Stimulated activated effector memory CD8-positive, alpha-beta T cell treated with anti-CD3 and anti-CD28 coated beads, Interleukin-12 subunit alpha, Interleukin-12 subunit beta, amount 100 ng/mL, for 72 hours (primary cell): ENCODE measurements around the gene SLC30A2.

Experiments used
- ATAC-seq: fragments of 150-1000 bp; cut with Tn5 transposase; 2 replicates; pipeline ENCODE4 v1.10.0; 2021
- DNase-seq, 2 donors: peaks; one replicate each; pipeline ENCODE4 v3.0.0; 2021 to 2022; ENCODE audit warnings: low spot score in 2 of 2
- H3K27ac Mint-ChIP-seq: one replicate; pipeline ENCODE4 v1.8.0; 2022; ENCODE audit warnings: mild to moderate bottlenecking, mixed read lengths
- H3K36me3 Mint-ChIP-seq: one replicate; pipeline ENCODE4 v1.8.0; 2022; ENCODE audit warnings: mild to moderate bottlenecking, mixed read lengths
- H3K4me1 Mint-ChIP-seq: one replicate; pipeline ENCODE4 v1.8.0; 2022; ENCODE audit warnings: mixed read lengths
- H3K4me3 Mint-ChIP-seq: one replicate; pipeline ENCODE4 v1.8.0; 2022; ENCODE audit warnings: mild to moderate bottlenecking, mixed read lengths
- H3K9me3 Mint-ChIP-seq: one replicate; pipeline ENCODE4 v1.8.0; 2022; ENCODE audit warnings: mixed read lengths

Gene SLC30A2

GRCh38 chr1:26023826-26024225 is 22.1 kb downstream of the SLC30A2 start:
- peaks cover 8% of the 10 kb centered on the region for H3K4me1 Mint-ChIP-seq

GRCh38 chr1:26023009-26023408 is 22.9 kb downstream of the SLC30A2 start:
- DNase-seq, result no peak
- no peak for ATAC-seq
- Mint-ChIP-seq H3K36me3 (peaks cover 4% of the 10 kb centered on the region), H3K4me3 (no peak overlapping the region), H3K9me3 (no peaks in the 10 kb centered on the region), H3K27ac (peak overlapping the region; percentile 32), H3K4me1 (peaks cover 8% of the 10 kb centered on the region)

More at GRCh38 chr1:26023826-26024225, 22.1 kb downstream of the SLC30A2 start:
- H3K36me3 Mint-ChIP-seq, result no peaks in the 10 kb centered on the region
- DNase-seq, result no peak
- no peak for ATAC-seq
- no peak overlapping the region for H3K4me3 Mint-ChIP-seq
- no peak overlapping the region for H3K27ac Mint-ChIP-seq
- no peaks in the 10 kb centered on the region for H3K9me3 Mint-ChIP-seq

GRCh38 chr1:26022404-26022779 is 23.5 kb downstream of the SLC30A2 start:
- peak overlapping the region; percentile 32 for H3K27ac Mint-ChIP-seq
- H3K4me1 Mint-ChIP-seq, result peaks cover 8% of the 10 kb centered on the region
- ATAC-seq, result no peak
- H3K9me3 Mint-ChIP-seq, result no peaks in the 10 kb centered on the region
- H3K36me3 Mint-ChIP-seq, result peaks cover 4% of the 10 kb centered on the region
- DNase-seq, result no peak
- H3K4me3 Mint-ChIP-seq, result no peak overlapping the region

GRCh38 chr1:26021647-26022403 is 24.1 kb downstream of the SLC30A2 start, which contains the start of gene EXTL1:
Gene EXTL1, plus strand, starts transcription at chr1:26021775. Its CDS starts 872 bp downstream, at chr1:26022647.
- H3K4me3 Mint-ChIP-seq, result no peak within 1 kb of the TSS
- H3K27ac Mint-ChIP-seq, result peak within 1 kb of the TSS; percentile 32
- H3K36me3 Mint-ChIP-seq, result peaks cover 4% of the 10 kb centered on the region
- no peaks in the 10 kb centered on the region for H3K9me3 Mint-ChIP-seq
- DNase-seq (no peak), ATAC-seq (no peak)
- peaks cover 8% of the 10 kb centered on the region for H3K4me1 Mint-ChIP-seq

GRCh38 chr1:26020941-26021646 is 24.8 kb downstream of the SLC30A2 start:
- Mint-ChIP-seq H3K36me3 (peaks cover 4% of the 10 kb centered on the region), H3K4me3 (no peak overlapping the region), H3K9me3 (no peaks in the 10 kb centered on the region), H3K27ac (peak overlapping the region; percentile 29), H3K4me1 (peaks cover 8% of the 10 kb centered on the region)
- ATAC-seq, result no peak
- DNase-seq, result no peak

- DNase-seq (no peak), ATAC-seq (no peak)
- Mint-ChIP-seq H3K4me3 (no peak overlapping the region), H3K4me1 (peaks cover 8% of the 10 kb centered on the region), H3K36me3 (peaks cover 4% of the 10 kb centered on the region), H3K9me3 (no peaks in the 10 kb centered on the region), H3K27ac (no peak overlapping the region)
Observed at GRCh38 chr1:26020330-26020768, 25.6 kb downstream of the SLC30A2 start.

GRCh38 chr1:26019641-26020315 is 26.1 kb downstream of the SLC30A2 start:
- DNase-seq (no peak), ATAC-seq (no peak)
- Mint-ChIP-seq H3K4me3 (no peak overlapping the region), H3K27ac (no peak overlapping the region), H3K36me3 (peaks cover 4% of the 10 kb centered on the region), H3K4me1 (peaks cover 8% of the 10 kb centered on the region), H3K9me3 (no peaks in the 10 kb centered on the region)

- ATAC-seq (no peak), DNase-seq (no peak)
- Mint-ChIP-seq H3K4me1 (peaks cover 8% of the 10 kb centered on the region), H3K36me3 (peaks cover 4% of the 10 kb centered on the region), H3K9me3 (no peaks in the 10 kb centered on the region), H3K4me3 (no peak overlapping the region), H3K27ac (no peak overlapping the region)
Observed at GRCh38 chr1:26017606-26018005, 28.3 kb downstream of the SLC30A2 start.

- H3K36me3 Mint-ChIP-seq, result peaks cover 4% of the 10 kb centered on the region
- ATAC-seq (no peak), DNase-seq (no peak)
- no peak overlapping the region for H3K4me3 Mint-ChIP-seq
- peaks cover 8% of the 10 kb centered on the region for H3K4me1 Mint-ChIP-seq
- H3K9me3 Mint-ChIP-seq, result no peaks in the 10 kb centered on the region
- H3K27ac Mint-ChIP-seq, result no peak overlapping the region
Observed at GRCh38 chr1:26016953-26017545, 28.9 kb downstream of the SLC30A2 start.

- no peak for ATAC-seq
- no peak overlapping the region for H3K27ac Mint-ChIP-seq
- H3K4me1 Mint-ChIP-seq, result peaks cover 8% of the 10 kb centered on the region
- no peaks in the 10 kb centered on the region for H3K9me3 Mint-ChIP-seq
- peaks cover 4% of the 10 kb centered on the region for H3K36me3 Mint-ChIP-seq
- no peak overlapping the region for H3K4me3 Mint-ChIP-seq
- no peak for DNase-seq
Observed at GRCh38 chr1:26016258-26016952, 29.5 kb downstream of the SLC30A2 start.

- H3K27ac Mint-ChIP-seq, result no peak overlapping the region
Observed at GRCh38 chr1:26015358-26015757, 30.6 kb downstream of the SLC30A2 start.

GRCh38 chr1:26014179-26014578 is 31.7 kb downstream of the SLC30A2 start:
- DNase-seq (no peak), ATAC-seq (no peak)
- Mint-ChIP-seq H3K9me3 (no peaks in the 10 kb centered on the region), H3K4me3 (no peak overlapping the region), H3K4me1 (peaks cover 5% of the 10 kb centered on the region), H3K36me3 (peaks cover 4% of the 10 kb centered on the region), H3K27ac (no peak overlapping the region)

More at GRCh38 chr1:26015358-26015757, 30.6 kb downstream of the SLC30A2 start:
- ATAC-seq (no peak), DNase-seq (no peak)
- Mint-ChIP-seq H3K36me3 (peaks cover 4% of the 10 kb centered on the region), H3K4me1 (peaks cover 8% of the 10 kb centered on the region), H3K4me3 (no peak overlapping the region), H3K9me3 (no peaks in the 10 kb centered on the region)

- peaks cover 5% of the 10 kb centered on the region for H3K4me1 Mint-ChIP-seq
- H3K27ac Mint-ChIP-seq, result no peak overlapping the region
- no peak for ATAC-seq
Observed at GRCh38 chr1:26012864-26013263, 33.1 kb downstream of the SLC30A2 start.

GRCh38 chr1:26010825-26011224 is 35.1 kb downstream of the SLC30A2 start:
- Mint-ChIP-seq H3K9me3 (no peaks in the 10 kb centered on the region), H3K36me3 (no peaks in the 10 kb centered on the region), H3K27ac (no peak overlapping the region), H3K4me3 (no peak overlapping the region), H3K4me1 (peaks cover 5% of the 10 kb centered on the region)
- ATAC-seq (no peak), DNase-seq (no peak)

More at GRCh38 chr1:26012864-26013263, 33.1 kb downstream of the SLC30A2 start:
- H3K4me3 Mint-ChIP-seq, result no peak overlapping the region
- DNase-seq, result no peak
- no peaks in the 10 kb centered on the region for H3K9me3 Mint-ChIP-seq
- H3K36me3 Mint-ChIP-seq, result no peaks in the 10 kb centered on the region
